IPS-18c (cell line): ENCODE results near the gene MTHFD1L.

Experiments used
- H3K4me3 ChIP-seq: 2 replicates; pipeline ENCODE4 v1.7.0; 2013; ENCODE audit warnings: low read depth, mild to moderate bottlenecking, low read length, moderate library complexity; ENCODE audit not compliant: insufficient read depth
- H3K9me3 ChIP-seq: one replicate; pipeline ENCODE4 v1.6.1; 2013; ENCODE audit warnings: mild to moderate bottlenecking, low read length, moderate library complexity; ENCODE audit not compliant: control insufficient read depth, insufficient read depth

The MTHFD1L gene

DNA sequence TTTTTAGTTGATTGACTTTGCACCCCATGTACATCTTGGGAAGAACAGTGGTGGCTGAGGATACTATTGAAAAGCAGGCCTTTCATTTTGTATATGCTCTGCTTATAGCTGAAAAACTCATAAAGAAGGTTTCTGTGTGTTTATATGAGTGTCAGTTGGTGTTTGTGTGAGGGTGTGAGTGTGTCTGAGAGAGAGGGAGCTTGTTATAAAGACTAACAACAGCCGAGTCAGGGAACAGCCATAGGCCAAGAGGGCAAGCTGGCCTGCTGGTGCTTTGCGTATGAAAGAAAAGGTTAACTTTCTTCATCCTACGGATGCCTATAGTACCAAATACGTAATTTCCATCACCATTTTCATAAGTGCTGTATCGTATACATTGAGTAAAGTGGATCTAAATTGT lies 88.3 kb downstream of the MTHFD1L start:
- Histone ChIP-seq H3K4me3 (no peak overlapping the region), H3K9me3 (no peaks in the 10 kb centered on the region)

DNA sequence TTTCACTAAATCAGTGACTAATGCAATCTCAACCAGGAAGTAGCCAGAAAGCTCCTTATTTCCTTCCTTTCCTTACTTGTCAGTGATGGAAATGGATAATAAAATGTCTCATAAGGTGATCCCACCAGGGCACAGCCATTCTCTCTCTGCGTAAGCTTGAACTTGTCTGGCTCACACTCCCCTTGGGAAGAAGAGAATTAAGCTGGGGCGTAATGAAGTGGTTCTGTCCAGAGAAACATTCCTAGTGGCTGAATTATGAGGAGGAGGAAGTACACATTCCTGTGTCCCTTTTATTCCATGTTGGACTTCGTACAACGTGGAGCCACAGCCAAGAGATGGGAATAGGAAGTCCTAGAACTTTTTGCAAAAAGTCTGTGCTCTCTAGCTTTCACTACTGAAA lies 93.7 kb downstream of the MTHFD1L start:
- Histone ChIP-seq H3K9me3 (no peaks in the 10 kb centered on the region), H3K4me3 (no peak overlapping the region)

DNA sequence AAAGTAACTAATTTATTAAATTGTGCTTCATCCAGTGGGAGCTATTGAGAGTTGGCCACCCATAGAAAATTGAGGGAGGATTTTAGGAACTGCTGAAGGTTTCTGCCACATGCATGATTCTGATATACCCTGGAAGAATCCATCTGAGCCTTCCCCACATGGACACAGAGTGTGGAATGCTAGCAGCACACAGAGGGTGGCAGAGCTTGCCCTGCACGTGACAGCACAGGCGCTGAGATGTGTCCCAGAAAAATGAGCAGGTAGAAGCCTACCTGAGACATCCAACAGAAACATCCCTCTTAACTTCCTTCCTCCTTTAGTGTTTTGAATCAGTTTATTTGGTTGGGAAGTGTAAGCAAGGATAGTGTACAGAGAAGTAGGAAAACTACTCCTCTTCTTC lies 96.9 kb downstream of the MTHFD1L start:
- H3K4me3 ChIP-seq: no peak overlapping the region

DNA sequence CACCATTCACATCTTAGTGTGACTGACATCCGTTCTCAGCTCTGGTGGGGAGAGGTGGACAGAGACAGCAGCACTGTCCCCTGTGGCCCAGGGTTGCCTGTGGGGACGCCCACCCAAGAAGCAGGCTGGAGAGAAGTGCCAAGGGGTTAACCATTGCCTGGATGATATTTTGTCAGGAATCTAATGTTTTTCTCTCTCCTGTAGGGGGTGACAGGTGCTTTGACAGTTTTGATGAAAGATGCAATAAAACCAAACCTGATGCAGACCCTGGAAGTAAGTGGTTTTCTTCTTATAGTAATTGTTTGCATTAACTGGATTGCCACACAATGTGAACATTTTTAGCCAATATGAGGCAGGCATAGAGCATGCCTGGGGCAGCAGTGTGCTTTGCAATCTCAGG lies 99.3 kb downstream of the MTHFD1L start:
- no peak overlapping the region for H3K4me3 ChIP-seq
- H3K9me3 ChIP-seq: no peaks in the 10 kb centered on the region

More for the DNA sequence above, 96.9 kb downstream of the MTHFD1L start:
- H3K9me3 ChIP-seq: no peaks in the 10 kb centered on the region

DNA sequence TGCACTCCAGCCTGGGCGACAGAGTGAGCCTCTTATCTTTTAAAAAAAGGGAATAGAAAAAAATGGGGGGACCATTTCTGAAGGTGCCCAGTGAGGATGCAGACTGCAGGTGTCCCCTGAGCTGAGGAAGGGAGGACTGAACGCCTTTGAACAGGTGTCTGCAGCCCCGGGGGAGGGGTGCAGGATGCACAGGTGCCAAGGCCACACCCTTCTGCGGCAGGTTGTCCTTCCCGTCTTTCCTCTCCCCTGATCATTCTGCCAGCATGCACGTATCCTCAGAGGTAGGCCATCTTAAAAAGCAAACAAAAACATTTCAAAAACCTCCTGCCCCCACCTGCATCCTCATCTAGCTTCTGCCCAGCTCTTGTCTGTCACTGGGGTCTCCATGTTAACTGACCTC lies 101.3 kb downstream of the MTHFD1L start:
- H3K4me3 ChIP-seq: no peak overlapping the region
- no peaks in the 10 kb centered on the region for H3K9me3 ChIP-seq

DNA sequence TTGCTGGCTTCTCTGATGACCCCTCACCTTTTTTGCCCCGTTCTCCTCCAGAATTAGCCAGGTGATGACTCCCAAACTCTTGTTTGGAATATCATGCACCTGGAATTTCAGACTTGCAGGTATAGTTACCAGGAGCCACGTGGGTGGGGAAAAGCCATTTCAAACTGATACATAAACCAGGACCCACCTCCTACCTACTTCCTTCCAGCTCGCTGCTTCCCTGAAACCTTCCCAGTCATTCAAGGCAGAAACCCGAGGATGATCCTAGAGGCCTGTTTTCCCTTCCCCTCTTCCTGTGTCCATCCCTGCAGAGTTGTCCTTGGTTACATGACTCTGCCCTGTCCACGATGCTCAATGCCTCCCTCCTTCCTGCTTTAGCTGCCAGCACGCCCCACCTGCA lies 101.9 kb downstream of the MTHFD1L start:
- Histone ChIP-seq H3K4me3 (no peak overlapping the region), H3K9me3 (no peaks in the 10 kb centered on the region)

DNA sequence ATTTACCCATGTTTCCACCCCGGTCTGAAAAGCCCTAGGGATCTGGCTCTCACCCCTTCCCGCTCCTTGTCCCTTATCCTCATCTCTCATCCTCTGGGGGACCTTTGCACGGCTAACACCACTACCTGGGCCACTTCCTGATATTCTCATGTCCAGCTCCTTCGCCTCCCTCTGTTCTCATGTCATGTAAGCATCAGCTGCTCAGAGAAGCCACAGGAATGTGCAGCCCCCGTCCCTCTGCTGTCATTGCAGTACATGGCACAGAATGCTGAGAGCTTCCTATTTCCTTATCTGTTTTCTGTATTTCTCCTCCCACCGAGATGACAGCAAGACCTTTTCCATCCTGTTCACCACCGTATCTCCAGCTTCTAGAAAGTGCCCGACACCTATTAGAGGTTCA lies 102.4 kb downstream of the MTHFD1L start:
- H3K4me3 ChIP-seq: no peak overlapping the region

DNA sequence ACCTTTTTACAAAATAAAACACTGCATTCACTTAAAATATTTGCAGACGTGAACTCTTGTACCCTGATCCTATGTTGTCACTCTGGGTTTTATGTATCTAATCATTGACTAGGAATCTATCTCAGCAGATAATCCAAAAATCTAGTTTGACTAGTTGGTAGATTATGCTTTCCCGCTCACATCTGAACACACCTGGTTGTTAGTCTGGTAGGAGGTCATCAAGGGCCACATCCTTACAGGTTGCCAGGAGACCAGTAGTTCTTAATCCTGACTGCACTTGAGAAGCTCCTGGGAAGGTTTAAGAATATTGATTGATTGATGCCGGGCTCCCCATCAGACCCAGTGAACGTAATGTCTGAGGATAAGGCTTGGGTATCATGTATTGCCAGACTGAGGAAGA lies 104.4 kb downstream of the MTHFD1L start:
- H3K9me3 ChIP-seq: no peaks in the 10 kb centered on the region
- H3K4me3 ChIP-seq: no peak overlapping the region

More for the DNA sequence above, 102.4 kb downstream of the MTHFD1L start:
- no peaks in the 10 kb centered on the region for H3K9me3 ChIP-seq

DNA sequence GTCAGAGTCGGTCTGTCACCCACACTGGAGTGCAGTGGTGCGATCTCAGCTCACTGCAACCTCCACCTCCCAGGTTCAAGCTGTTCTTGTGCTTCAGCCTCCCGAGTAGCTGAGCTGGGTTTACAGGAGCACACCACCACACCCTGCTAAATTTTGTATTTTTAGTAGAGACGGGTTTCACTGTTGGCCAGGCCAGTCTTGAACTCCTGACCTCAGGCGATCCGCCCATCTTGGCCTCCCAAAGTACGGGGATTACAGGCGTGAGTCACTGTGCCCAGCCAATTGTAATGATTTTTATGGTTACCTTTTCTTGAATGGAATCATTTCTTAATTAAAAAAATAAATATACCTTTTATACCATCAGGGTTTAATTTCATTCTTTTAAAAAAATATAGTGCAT lies 105.7 kb downstream of the MTHFD1L start:
- Histone ChIP-seq H3K4me3 (no peak overlapping the region), H3K9me3 (no peaks in the 10 kb centered on the region)

DNA sequence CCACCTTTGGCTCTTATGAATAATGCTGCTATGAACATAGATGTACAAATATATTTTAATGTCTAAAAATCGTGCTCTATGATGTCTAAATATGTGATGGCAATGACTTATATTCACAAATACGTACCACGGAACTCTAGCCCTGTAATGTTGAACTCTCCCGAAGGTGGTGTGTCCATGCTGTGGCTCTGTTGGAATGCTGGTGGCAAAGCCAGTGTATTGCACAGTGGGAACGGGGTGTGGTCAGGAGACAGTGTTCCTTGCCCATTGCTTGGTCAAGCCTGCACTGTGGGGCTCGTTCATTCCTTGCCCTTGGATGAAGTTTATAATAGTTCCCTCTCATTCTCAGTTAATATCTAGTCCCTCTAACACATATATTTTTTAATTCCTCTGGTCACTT lies 109.6 kb downstream of the MTHFD1L start:
- Histone ChIP-seq H3K4me3 (no peak overlapping the region), H3K9me3 (no peaks in the 10 kb centered on the region)

DNA sequence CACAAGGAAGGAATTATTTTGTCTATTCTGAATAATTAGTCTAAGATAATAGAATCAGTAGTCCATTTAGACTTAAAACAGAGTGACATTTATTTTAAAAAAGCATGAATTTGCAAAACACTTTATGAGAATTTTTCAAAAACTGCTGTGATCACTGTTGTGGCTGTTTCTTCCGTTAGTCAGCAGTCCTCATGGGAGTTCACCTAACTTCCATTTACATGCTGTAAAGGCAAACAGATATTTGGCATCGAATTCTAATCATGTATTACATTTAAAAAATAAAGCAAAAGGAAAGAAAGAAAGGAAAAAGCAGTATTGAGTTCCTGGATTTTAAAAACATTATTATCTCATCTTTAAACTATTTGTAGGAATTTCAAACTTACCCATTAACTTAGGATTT lies 111.8 kb downstream of the MTHFD1L start:
- Histone ChIP-seq H3K9me3 (no peaks in the 10 kb centered on the region), H3K4me3 (no peak overlapping the region)

DNA sequence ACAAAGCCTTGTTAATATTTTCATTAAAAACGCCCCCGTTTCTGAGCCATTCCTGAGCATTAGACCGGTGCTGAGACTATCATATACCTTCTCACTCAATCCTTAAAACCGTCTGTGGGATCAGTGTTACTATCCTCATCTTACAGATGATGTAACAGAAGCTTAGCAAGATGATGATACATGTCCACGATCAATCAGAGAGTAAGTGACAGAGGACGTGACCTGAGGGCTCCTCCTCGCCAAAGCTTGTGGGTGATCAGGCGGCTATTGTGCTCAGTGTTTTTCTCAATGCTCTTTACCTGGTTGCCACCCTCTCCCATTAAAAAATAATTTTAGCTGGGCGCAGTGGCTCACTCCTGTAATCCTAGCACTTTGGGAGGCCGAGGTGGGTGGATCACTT lies 113.1 kb downstream of the MTHFD1L start:
- H3K9me3 ChIP-seq: no peaks in the 10 kb centered on the region

DNA sequence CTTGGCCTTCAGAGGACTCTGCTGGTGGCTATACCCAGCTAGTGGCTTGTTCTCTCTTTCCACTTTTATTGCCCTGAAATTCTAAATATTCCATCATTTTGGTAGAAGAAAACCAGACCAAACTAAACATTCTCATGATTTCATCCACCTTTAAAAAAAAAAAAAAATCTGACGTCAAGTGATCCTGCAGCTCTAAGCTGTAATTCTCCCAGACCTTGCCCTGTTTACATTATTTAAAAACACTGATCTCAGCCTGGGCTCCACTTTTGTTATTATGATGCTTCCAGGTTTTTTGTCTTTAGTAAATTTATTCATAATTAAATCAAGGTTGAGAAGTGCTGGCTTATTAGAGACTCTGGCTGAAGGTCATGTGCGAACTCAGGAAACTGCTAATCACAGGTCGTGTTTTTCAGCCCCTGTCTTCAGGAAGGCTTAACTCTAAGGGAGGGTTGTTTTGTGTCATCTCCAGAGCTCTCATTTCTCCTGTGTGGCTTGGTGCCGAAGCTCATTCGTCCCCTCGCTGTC lies 114.4 kb downstream of the MTHFD1L start:
- Histone ChIP-seq H3K9me3 (no peaks in the 10 kb centered on the region), H3K4me3 (no peak overlapping the region)

More for the DNA sequence above, 113.1 kb downstream of the MTHFD1L start:
- no peak overlapping the region for H3K4me3 ChIP-seq

DNA sequence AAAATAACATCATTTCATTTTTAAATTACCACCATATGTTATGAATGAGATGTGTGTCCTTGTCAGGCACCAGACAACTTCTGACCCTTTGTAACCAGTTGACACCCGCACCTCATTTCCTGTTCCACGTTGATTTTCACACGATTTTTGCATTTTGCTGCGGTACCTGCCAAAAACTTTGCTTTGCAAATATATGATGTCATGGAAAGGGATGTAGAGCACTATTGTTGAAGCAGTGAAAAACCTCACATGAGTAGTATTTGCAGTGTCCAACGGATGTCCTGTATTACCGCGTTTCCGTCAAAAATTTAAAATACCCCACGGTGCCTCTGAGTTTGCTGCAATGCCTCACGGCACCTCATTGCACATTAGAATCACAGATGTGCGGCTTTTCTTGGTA lies 115.6 kb downstream of the MTHFD1L start:
- H3K9me3 ChIP-seq: no peaks in the 10 kb centered on the region
- H3K4me3 ChIP-seq: no peak overlapping the region

DNA sequence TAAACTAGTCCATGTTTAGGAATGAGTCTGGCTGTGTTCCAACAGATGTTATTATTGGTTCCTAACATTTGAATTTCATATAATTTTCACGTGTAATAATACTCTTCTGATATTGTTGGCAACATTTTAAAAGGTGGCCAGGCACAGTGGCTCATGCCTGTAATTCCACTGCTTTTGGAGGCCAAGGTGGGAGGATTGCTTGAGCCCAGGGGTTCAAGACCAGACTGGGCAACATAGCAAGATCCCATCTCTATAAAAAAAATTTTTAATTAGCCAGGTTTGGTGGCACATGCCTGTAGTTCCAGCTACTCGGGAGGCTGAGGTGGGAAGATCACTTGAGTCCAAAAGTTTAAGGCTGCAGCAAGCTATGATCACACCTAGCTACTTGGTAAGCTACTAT lies 116.2 kb downstream of the MTHFD1L start:
- H3K4me3 ChIP-seq: no peak overlapping the region
- H3K9me3 ChIP-seq: no peaks in the 10 kb centered on the region

DNA sequence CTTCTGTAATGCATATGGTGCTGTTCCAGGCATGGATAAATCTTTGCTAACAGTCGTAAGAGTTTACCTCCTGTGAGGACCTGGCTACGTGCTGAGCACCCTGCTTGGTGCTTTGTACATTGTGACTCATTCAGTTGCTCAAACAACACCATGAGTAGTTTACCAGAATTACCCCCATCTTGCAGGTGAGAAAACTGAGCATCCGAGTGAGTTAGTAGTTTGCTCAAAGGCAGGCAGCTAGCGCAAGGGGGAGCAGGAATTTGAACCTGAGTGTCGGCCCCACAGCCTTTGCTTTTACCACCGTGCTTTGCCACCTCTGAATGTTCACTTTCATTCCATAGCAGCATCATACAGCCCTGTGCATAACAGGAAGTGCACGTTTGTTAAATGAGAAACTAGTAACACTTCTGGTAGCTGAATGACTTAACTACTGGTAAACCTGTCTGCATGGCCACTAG lies 121.9 kb downstream of the MTHFD1L start:
- no peak overlapping the region for H3K4me3 ChIP-seq
- no peaks in the 10 kb centered on the region for H3K9me3 ChIP-seq

DNA sequence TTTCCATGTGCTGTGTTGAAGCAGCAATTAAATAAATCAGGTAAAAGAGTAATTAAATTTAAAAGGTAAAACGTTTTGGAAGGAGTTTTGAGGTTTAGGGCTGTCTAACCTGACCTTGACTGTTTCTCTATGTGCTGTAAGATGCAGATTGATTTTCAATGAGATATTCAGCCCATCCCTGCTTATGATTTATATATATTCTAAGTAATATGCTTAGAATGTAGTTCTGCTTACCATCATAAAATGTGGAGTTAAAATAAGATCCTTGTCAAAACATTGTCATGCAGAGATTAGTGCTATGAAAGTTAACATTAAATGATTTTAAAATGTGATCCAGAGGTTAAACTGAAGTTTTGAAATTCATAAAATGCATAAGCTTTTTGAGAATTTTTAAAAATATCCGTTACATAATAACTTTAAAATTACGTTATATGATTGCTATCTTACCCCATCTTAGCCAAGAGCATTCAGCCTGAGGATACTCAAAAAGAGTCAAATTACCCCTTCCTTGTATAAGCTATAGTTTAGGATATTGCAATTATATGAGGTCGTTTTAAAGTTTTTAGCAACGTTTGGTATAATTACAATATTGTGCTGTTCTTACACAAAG lies 122.5 kb downstream of the MTHFD1L start:
- Histone ChIP-seq H3K9me3 (no peaks in the 10 kb centered on the region), H3K4me3 (no peak overlapping the region)

DNA sequence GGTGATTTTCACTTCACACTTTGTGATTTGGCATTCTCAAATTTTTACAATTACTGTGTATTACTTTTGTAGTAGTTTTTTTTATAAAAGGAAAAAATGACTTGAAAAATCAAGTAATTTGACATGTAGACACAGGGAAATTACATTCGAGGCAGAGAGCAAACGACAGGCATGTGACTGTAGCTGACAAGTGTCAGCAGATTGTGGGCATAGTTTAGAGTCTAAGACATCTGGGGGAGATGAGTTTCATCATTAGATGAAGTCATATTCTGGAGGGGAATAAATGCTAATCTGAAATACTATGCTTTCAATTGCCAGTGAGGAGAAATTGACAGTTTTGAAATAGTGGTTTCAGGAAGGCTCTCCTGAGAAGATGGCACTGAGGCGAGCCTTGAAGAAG lies 126.0 kb downstream of the MTHFD1L start:
- Histone ChIP-seq H3K9me3 (no peaks in the 10 kb centered on the region), H3K4me3 (no peak overlapping the region)

DNA sequence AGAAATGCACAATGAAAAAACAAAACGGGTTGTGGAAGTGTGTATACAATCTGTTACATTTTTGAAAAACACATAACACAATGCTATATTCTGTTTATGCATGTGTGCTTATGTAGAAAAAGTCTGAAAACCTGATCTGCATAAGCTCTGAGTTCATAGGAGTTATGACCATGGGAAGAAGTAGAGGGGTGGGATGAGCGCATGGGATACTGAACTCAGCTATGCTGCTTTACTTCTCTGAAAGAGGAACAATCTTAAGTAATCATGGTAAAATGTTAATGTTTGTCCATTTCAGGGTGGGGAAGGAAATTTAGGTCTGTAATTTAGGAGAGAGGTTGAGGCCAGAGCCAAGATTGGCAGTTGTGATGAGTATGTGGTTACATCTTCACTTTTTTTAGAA lies 126.8 kb downstream of the MTHFD1L start:
- Histone ChIP-seq H3K9me3 (no peaks in the 10 kb centered on the region), H3K4me3 (no peak overlapping the region)
